Astrocyte (in vitro differentiated cells and primary cell): Measurements from ENCODE around the gene FAS.

Experiments
- CTCF ChIP-seq: IDR thresholded peaks from 2 replicates; pipeline ENCODE4 v1.5.1; 2011; ENCODE audit warnings: low read depth, mild to moderate bottlenecking, inconsistent platforms, low read length, moderate library complexity; ENCODE audit not compliant: insufficient read depth
- EZH2 ChIP-seq: IDR thresholded peaks from 2 replicates; pipeline ENCODE4 v1.6.1; 2012; ENCODE audit warnings: mild to moderate bottlenecking, low read length, inconsistent platforms; ENCODE audit not compliant: insufficient read depth

DNA sequence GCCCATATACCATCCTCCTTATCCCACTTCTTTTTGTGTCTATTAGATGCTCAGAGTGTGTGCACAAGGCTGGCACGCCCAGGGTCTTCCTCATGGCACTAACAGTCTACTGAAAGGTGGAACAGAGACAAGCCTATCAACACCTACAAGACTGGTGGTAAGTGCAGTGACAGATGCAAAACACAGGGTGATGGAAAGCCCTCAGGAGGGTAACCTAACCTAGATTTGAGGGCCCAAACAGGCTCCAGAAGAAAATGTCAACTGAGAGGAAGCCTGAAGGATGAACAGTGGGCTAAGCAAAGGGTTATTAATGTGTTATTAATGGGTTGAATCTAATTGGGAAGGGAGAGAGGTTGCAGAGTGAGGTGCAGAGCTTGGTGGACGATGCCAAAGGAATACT lies 1.2 kb upstream of the FAS start:
- TF ChIP-seq CTCF (no peak), EZH2 (no peak)
